Renal cortex interstitium (tissue), 11 donors: ENCODE measurements around the gene HIGD2A. TPM values are rescaled to one million over a fixed set of nuclear protein-coding genes. Genes with fewer than 3 reads are reported as not detected.

Source experiments
- DNase-seq, 11 donors: peaks; one replicate each; pipeline ENCODE4 v3.0.0-alpha.2; 2013; ENCODE audit warnings: low read depth in 9 of 11, low spot score in 4 of 11; ENCODE audit errors: extremely low read depth in 1 of 11
- polyA plus RNA-seq, 3 donors: library from polyadenylated mRNA; unstranded; fragments of 120-200 nt; gene quantifications; one replicate each; pipeline ENCODE4 v1.2.1, GENCODE V29; 2013; ENCODE audit not compliant: insufficient read length in 3 of 3

Gene HIGD2A
- polyA plus RNA-seq, 3 donors: 98.0 to 120 (median 112) TPM

- no peak for DNase-seq
These were observed 23.7 kb upstream of the HIGD2A start for GRCh38 chr5:176364765-176365350.

DNA sequence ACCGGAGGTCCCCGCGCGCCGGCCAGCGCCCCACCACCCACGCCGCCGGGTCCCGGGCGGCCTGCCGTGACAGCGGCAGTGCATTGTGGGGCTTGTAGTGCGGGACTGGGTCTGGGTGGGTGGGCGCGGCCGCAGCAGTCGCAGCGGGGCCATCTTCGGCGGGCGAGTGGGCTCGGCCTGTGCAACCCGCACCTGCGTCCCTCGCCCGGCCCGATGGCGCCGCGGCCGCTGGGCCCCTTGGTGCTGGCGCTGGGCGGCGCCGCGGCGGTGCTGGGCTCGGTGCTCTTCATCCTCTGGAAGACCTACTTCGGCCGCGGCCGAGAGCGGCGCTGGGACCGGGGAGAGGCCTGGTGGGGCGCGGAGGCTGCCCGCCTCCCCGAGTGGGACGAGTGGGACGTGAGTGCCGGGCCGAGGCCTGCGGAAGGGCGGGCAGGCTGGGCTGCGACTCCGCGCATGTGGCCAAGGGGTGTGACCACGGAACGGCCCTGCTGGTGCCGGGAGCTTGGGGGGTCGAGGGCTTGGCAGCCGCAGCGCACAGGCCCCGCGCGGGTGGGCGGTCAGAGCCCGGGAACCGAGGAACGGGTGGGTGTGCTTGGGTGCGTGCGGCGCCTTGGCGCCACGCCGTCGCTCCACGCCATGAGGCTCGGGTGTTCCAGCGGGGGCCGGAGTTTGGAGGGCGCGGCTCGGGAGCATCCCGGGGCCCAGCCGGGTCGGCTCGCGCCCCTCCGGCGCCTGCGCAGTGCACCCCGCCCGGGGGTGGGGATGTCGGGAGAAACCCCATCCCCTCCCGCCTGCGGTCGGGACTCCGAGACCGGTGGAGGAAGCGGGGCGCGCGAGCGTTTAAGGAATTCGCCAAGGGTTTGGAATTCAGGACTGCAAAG is 23.0 kb upstream of the HIGD2A start, which contains the start of gene ARL10:
Gene ARL10 (plus strand): TSS at position 137 of the 881 bp plus-strand sequence. CDS start 77 bp downstream, at position 214.
- DNase-seq: peak in 3 of 11 donors; percentile 13 to 25 (median 24)

DNA sequence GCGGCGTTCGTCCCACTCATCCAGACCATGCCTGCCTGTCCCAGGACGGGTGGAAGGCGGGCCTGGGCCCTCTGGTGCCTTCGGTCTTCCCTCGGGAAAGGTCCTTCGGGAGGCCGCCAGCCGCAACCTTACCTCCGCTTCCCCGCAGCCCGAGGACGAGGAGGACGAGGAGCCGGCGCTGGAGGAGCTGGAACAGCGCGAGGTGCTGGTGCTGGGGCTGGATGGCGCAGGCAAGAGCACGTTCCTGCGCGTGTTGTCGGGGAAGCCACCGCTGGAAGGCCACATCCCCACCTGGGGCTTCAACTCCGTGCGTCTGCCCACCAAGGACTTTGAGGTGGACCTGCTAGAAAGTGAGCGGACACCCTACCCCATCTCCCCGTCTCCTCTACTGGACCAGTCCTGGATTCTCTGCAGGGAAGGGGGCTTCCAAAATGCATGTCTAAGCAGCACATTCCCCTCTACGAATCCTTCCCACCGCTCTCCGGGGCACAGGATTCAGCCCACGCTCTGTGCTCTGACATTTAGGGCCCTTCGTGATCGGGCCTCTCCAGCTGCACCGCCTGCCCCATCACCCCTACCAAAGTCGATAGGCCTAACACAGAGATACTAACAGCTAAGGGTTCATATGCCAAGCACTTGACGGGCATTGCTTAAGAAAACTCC is 22.2 kb upstream of the HIGD2A start:
- DNase-seq: no peak

GRCh38 chr5:176368726-176369125 is 19.8 kb upstream of the HIGD2A start:
- DNase-seq: no peak

- DNase-seq: no peak
These were observed 18.4 kb upstream of the HIGD2A start for GRCh38 chr5:176369934-176370711.

- no peak for DNase-seq
These were observed 16.7 kb upstream of the HIGD2A start for GRCh38 chr5:176371621-176372539.

DNA sequence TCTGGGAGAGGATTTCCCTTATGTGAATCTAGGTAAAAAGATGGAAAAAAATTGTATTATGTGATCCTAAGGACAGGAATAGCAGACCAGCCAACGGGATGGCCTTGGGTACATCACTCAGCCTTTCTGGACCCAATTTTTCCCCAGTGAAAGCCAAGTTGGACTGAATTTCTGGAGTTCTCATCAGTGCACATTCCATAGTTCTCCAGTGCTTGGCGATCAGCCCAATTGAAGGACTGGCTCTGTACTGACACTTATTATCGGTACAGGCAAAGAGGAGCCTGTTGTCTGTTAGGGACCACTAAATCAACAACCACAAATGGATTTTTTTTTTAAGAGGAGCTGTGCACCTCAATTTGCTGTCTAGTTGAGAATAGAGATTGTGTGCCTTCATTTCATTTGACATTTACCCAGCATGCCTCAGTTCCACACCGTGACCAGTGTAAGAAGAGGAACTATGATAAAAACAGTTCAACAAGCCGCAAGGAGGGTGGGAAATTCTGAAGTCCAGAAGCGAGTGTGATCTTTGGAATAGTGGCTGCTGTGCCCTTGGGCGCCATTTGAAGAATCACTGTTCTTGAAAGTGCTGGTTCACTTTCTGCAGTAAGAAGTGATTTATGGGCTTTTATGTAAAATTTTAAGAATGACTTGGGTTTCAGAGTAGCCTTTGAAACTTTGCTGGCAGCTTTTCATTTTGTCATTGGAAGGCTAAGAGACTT is 15.3 kb upstream of the HIGD2A start:
- no peak for DNase-seq

DNA sequence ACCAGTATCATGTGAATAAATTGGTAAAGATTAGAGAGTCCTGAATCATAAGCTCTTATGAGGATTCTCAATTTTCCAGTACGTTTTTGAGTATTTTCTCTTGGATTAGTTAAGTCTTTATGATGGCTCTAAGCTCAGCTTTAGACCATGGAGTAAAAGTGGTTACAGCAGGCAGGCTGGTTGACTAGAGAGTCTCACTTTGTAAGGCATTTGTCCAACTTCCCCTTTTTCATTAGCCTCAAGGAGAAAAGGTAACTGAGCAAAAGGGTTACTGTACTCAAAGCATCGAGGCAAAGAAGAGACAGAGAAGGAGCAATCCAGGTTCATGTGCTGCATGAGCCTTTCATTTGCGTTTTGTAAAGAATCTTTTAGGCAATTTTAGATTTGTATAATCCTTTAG is 8.7 kb upstream of the HIGD2A start:
- DNase-seq: no peak

GRCh38 chr5:176381423-176381822 is 7.1 kb upstream of the HIGD2A start:
- DNase-seq: no peak

GRCh38 chr5:176381979-176382378 is 6.6 kb upstream of the HIGD2A start:
- no peak for DNase-seq

DNA sequence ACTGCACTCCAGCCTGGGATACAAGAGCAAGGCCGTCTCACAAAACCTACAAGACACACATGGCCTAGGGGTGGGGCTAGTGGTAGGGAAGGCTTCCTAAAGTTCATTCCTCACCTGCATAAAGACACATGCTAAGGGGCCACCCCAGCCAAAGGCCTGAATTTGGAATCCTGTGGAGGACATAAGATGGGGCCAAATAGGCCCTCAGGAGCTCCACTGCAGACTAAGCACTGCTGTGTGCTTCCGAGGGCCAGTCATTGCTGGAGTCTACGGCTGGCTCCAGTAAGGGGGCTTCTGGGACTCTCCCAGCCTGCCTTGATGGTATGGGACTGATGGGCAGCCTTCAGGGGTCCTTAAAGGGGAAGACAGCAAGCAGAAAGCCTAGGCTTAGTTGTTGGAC is 5.8 kb upstream of the HIGD2A start:
- DNase-seq: no peak

GRCh38 chr5:176383248-176383905 is 5.2 kb upstream of the HIGD2A start:
- DNase-seq: no peak

- DNase-seq: no peak
These were observed 4.6 kb upstream of the HIGD2A start for GRCh38 chr5:176383961-176384360.

GRCh38 chr5:176384366-176384930 is 4.1 kb upstream of the HIGD2A start:
- DNase-seq: no peak

GRCh38 chr5:176384991-176385390 is 3.6 kb upstream of the HIGD2A start:
- no peak for DNase-seq

- DNase-seq: no peak
These were observed 2.1 kb upstream of the HIGD2A start for GRCh38 chr5:176386491-176386890.
